DOHH2 (cell line): Measurements from ENCODE around the gene PTGDR.

Experiments
- H3F3A ChIP-seq: fragments of 200-600 bp; sonication (generic), shearing (Covaris generic); 2 replicates; pipeline ENCODE4 v1.6.0; 2016; ENCODE audit warnings: antibody characterized with exemption, mild to moderate bottlenecking; ENCODE audit not compliant: control insufficient read depth, insufficient read depth
- H3K27ac ChIP-seq: fragments of 200-600 bp; sonication (generic); 2 replicates; pipeline ENCODE4 v1.5.1; 2014; ENCODE audit warnings: low read depth, mild to moderate bottlenecking, low read length, moderate library complexity
- H3K27me3 ChIP-seq: fragments of 200-600 bp; sonication (generic); 2 replicates; pipeline ENCODE4 v1.6.1; 2014; ENCODE audit warnings: mild to moderate bottlenecking, low read length, mixed read lengths; ENCODE audit not compliant: control insufficient read depth
- H3K36me3 ChIP-seq: fragments of 200-600 bp; sonication (generic); 2 replicates; pipeline ENCODE4 v1.6.1; 2014; ENCODE audit warnings: mild to moderate bottlenecking, low read length, moderate library complexity, mixed read lengths; ENCODE audit not compliant: control insufficient read depth
- H3K4me1 ChIP-seq: fragments of 200-600 bp; sonication (generic); 2 replicates; pipeline ENCODE4 v1.6.1; 2014; ENCODE audit warnings: mild to moderate bottlenecking, low read length, mixed read lengths; ENCODE audit not compliant: control insufficient read depth
- H3K4me2 ChIP-seq: fragments of 200-600 bp; sonication (generic); 2 replicates; pipeline ENCODE4 v1.6.0; 2014; ENCODE audit warnings: mild to moderate bottlenecking, low read length, moderate library complexity
- H3K4me3 ChIP-seq: fragments of 200-600 bp; sonication (generic); 2 replicates; pipeline ENCODE4 v1.5.1; 2014; ENCODE audit warnings: mild to moderate bottlenecking, low read length, mixed read lengths
- H3K79me2 ChIP-seq: fragments of 200-600 bp; sonication (generic); 2 replicates; pipeline ENCODE4 v1.6.1; 2014; ENCODE audit warnings: mild to moderate bottlenecking, low read length, mixed read lengths; ENCODE audit not compliant: control insufficient read depth
- H3K9me2 ChIP-seq: fragments of 200-600 bp; sonication (generic); replicated peaks from 2 replicates; pipeline ENCODE4 v1.6.1; 2014; ENCODE audit warnings: mild to moderate bottlenecking, low read length, mixed read lengths; ENCODE audit not compliant: control insufficient read depth
- H3K9me3 ChIP-seq: fragments of 200-600 bp; sonication (generic); 2 replicates; pipeline ENCODE4 v1.6.1; 2014; ENCODE audit warnings: antibody characterized with exemption, low read length, mixed read lengths; ENCODE audit not compliant: control insufficient read depth, insufficient read depth
- H4K20me1 ChIP-seq: fragments of 200-600 bp; sonication (generic); 2 replicates; pipeline ENCODE4 v1.6.0; 2014; ENCODE audit warnings: low read depth, mild to moderate bottlenecking, antibody characterized with exemption, low read length, moderate library complexity; ENCODE audit not compliant: control insufficient read depth, insufficient read depth
- EZH2phosphoT487 ChIP-seq: fragments of 200-600 bp; sonication (generic); IDR thresholded peaks from 2 replicates; pipeline ENCODE4 v1.6.1; 2017; ENCODE audit warnings: borderline replicate concordance, mild to moderate bottlenecking, antibody characterized with exemption, low read length, moderate library complexity, mixed read lengths
- TF ChIP-seq, protein P1 (sequence below): fragments of 200-600 bp; sonication (generic); IDR thresholded peaks from one replicate; pipeline ENCODE4 v1.5.1; 2014; ENCODE audit warnings: antibody characterized with exemption, mild to moderate bottlenecking, low read depth, low read length; ENCODE audit not compliant: poor library complexity, severe bottlenecking

The PTGDR gene

DNA sequence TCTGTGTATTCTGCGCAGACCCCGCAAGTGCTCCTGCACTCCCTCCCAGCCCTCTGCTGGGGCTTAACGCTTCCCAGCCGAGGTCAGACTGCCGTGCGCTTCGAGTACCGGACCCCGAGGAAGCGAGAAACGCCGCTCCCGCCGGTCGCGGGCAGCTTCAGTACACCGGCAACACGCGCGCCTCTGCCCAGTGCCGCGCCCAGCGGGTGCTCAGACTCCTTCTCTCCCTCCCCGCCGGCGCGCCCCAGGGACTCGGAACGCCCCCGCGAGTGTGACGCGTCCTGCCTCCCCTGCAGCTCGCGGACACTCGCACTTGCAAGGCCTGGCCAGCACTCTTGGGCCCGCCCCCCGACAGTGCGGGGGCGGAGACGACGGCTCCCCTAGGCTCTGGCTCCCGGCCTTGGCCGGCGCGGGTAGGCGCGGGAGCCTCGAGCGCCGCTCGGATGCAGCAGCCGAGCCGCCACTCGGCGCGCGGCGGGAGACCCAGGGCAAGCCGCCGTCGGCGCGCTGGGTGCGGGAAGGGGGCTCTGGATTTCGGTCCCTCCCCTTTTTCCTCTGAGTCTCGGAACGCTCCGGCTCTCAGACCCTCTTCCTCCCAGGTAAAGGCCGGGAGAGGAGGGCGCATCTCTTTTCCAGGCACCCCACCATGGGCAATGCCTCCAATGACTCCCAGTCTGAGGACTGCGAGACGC, 46.6 kb downstream of the PTGDR start, which contains the start of gene PTGER2:
Gene PTGER2 (plus strand): TSS at position 410 of the 692 bp plus-strand sequence. CDS start 237 bp downstream, at position 647.
- H3K27ac ChIP-seq = no peak within 1 kb of the TSS
- H3K36me3 ChIP-seq = no peaks in the 10 kb centered on the region
- no peaks in the 10 kb centered on the region for H4K20me1 ChIP-seq
- TF ChIP-seq, protein P1, sequence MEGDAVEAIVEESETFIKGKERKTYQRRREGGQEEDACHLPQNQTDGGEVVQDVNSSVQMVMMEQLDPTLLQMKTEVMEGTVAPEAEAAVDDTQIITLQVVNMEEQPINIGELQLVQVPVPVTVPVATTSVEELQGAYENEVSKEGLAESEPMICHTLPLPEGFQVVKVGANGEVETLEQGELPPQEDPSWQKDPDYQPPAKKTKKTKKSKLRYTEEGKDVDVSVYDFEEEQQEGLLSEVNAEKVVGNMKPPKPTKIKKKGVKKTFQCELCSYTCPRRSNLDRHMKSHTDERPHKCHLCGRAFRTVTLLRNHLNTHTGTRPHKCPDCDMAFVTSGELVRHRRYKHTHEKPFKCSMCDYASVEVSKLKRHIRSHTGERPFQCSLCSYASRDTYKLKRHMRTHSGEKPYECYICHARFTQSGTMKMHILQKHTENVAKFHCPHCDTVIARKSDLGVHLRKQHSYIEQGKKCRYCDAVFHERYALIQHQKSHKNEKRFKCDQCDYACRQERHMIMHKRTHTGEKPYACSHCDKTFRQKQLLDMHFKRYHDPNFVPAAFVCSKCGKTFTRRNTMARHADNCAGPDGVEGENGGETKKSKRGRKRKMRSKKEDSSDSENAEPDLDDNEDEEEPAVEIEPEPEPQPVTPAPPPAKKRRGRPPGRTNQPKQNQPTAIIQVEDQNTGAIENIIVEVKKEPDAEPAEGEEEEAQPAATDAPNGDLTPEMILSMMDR = no peak
- TF ChIP-seq EZH2phosphoT487 = no peak
- peaks cover 28% of the 10 kb centered on the region for H3K27me3 ChIP-seq
- peak within 1 kb of the TSS; percentile 7; the same call in 1 of the 2 replicates for H3K4me2 ChIP-seq
- no peak within 1 kb of the TSS for H3K4me3 ChIP-seq
- peaks cover 13% of the 10 kb centered on the region for H3K4me1 ChIP-seq
- H3K9me3 ChIP-seq = peaks cover 3% of the 10 kb centered on the region
- no peaks in the 10 kb centered on the region for H3K79me2 ChIP-seq
- H3F3A ChIP-seq = no peaks in the 10 kb centered on the region
- H3K9me2 ChIP-seq = no peaks in the 10 kb centered on the region

DNA sequence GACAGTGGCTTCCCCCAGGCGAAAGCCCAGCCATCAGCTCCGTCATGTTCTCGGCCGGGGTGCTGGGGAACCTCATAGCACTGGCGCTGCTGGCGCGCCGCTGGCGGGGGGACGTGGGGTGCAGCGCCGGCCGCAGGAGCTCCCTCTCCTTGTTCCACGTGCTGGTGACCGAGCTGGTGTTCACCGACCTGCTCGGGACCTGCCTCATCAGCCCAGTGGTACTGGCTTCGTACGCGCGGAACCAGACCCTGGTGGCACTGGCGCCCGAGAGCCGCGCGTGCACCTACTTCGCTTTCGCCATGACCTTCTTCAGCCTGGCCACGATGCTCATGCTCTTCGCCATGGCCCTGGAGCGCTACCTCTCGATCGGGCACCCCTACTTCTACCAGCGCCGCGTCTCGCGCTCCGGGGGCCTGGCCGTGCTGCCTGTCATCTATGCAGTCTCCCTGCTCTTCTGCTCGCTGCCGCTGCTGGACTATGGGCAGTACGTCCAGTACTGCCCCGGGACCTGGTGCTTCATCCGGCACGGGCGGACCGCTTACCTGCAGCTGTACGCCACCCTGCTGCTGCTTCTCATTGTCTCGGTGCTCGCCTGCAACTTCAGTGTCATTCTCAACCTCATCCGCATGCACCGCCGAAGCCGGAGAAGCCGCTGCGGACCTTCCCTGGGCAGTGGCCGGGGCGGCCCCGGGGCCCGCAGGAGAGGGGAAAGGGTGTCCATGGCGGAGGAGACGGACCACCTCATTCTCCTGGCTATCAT, 47.3 kb downstream of the PTGDR start:
- TF ChIP-seq EZH2phosphoT487 = no peak
- TF ChIP-seq, protein P1 = no peak
- Histone ChIP-seq H3K36me3 (no peaks in the 10 kb centered on the region), H3K4me3 (no peak overlapping the region), H3K79me2 (no peaks in the 10 kb centered on the region), H3F3A (no peaks in the 10 kb centered on the region), H3K27me3 (peaks cover 28% of the 10 kb centered on the region), H3K4me1 (peaks cover 13% of the 10 kb centered on the region), H3K4me2 (peak overlapping the region; percentile 7; the same call in 1 of the 2 replicates), H3K9me3 (peaks cover 3% of the 10 kb centered on the region), H4K20me1 (no peaks in the 10 kb centered on the region), H3K9me2 (no peaks in the 10 kb centered on the region), H3K27ac (no peak overlapping the region)

DNA sequence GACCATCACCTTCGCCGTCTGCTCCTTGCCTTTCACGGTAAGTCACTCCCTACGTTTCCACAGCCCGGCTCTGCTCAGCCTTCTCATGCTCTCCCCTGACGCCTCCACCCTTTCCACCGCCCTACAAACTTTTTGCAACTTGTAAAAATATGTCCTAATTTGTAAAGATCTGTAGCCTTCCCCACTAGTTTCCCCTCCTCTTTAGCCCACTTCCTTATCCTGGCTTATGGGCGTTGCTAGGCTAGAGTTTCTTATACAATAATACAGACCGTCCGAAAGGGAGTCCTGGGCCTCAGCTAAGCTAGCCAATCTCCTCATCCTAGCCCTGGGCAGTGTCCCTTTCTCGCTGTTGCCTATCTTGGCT, 47.8 kb downstream of the PTGDR start:
- H3K27ac ChIP-seq = no peak overlapping the region

More for the DNA sequence above, 47.8 kb downstream of the PTGDR start:
- Histone ChIP-seq H3K79me2 (no peaks in the 10 kb centered on the region), H3K4me2 (no peak overlapping the region), H3K27me3 (peaks cover 28% of the 10 kb centered on the region), H3K36me3 (no peaks in the 10 kb centered on the region), H3K4me3 (no peak overlapping the region), H3K4me1 (peaks cover 13% of the 10 kb centered on the region), H3K9me2 (no peaks in the 10 kb centered on the region), H3F3A (no peaks in the 10 kb centered on the region), H3K9me3 (peaks cover 3% of the 10 kb centered on the region), H4K20me1 (no peaks in the 10 kb centered on the region)
- TF ChIP-seq, protein P1 = no peak
- TF ChIP-seq EZH2phosphoT487 = no peak
